HTR-8/SVneo (cell line): ENCODE results near the gene DGCR2.
"Not testable (repeated sequence)": the region's sequence is repeated elsewhere in the genome, so short reads cannot be mapped to it uniquely, and the experiment has no call there.

Source experiments
- DNase-seq: peaks from one replicate; pipeline ENCODE4 v3.0.0; 2011; ENCODE audit warnings: low spot score, mixed read lengths; ENCODE audit not compliant: insufficient read length
- FAIRE-seq: peaks from 2 replicates; lab custom pipeline; 2011; peaks lifted over from hg19 to GRCh38; lab: Jason Lieb, UNC

DGCR2 gene

DNA sequence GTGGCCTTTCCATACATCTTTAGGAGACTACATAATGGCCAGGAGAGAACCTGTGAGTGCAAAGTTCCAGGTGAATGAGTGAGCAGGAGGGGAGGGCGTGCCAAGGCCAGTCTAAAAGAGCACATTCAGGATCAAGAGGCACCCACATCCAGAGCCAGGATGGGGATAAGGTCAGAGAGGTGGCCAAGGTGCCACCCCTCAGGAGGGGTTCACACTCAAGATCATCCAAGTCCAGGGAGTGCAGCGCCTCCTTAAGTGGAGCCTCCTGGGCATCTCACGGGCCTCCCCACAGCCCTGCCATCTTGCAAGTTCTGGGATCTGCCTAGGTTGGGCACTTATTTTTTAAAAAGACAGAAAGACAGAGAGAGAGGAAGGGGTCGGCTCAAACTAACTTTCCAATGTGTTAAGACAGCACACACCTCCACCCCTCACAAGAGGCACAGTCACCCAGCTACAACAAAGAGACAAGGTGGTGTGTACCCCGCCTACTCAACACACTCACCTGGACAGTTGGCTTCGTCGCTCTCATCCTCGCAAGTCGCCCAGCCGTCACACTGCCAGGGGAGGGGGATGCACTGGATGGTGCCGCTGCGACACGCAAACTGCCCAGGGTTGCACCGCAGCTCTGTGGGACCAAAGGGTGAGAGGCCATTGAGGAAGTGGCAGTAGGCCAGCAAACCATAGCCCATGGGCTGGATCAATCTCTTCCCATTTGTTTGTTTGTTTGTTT is 33.2 kb downstream of the DGCR2 start:
- no peak for FAIRE-seq
- DNase-seq, result no peak

- no peak for DNase-seq
Observed at GRCh38 chr22:19086896-19087295, 35.3 kb downstream of the DGCR2 start.

GRCh38 chr22:19086417-19086816 is 35.8 kb downstream of the DGCR2 start:
- DNase-seq (no peak), FAIRE-seq (no peak)

More at GRCh38 chr22:19086896-19087295, 35.3 kb downstream of the DGCR2 start:
- FAIRE-seq, result no peak

DNA sequence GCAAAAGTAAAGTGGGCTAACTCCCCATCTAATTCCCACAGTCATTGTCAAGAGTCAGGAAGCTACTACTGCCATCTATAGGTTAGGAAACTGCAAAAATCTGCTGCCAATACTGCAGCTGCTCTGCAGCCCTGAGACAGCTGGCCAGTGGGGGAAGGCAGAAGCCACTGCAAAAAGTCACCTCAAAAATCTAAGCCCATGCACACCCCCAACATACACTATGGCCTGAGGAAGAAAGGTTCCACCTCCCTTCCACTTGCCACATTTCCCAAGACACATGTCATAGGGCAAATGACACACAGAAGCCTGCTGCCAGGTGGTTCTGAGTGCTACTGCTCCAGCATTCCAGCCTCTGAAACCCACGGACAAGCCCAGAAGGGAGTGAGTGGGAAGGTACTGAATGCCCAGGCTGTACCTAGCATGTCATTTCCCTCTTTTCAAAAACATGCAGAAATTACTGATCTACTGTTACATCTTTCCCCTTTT is 36.9 kb downstream of the DGCR2 start:
- DNase-seq (no peak), FAIRE-seq (no peak)

DNA sequence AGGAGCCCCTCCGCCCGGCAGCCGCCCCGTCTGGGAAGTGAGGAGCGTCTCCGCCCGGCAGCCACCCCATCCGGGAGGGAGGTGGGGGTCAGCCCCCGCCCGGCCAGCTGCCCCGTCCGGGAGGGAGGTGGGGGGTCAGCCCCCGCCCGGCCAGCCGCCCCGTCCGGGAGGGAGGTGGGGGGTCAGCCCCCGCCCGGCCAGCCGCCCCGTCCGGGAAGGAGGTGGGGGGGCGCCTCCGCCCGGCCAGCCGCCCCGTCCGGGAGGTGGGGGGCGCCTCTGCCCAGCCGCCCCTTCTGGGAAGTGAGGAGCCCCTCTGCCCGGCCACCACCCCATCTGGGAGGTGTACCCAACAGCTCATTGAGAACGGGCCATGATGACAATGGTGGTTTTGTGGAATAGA is 37.6 kb downstream of the DGCR2 start:
- DNase-seq, FAIRE-seq: not testable (repeated sequence)

DNA sequence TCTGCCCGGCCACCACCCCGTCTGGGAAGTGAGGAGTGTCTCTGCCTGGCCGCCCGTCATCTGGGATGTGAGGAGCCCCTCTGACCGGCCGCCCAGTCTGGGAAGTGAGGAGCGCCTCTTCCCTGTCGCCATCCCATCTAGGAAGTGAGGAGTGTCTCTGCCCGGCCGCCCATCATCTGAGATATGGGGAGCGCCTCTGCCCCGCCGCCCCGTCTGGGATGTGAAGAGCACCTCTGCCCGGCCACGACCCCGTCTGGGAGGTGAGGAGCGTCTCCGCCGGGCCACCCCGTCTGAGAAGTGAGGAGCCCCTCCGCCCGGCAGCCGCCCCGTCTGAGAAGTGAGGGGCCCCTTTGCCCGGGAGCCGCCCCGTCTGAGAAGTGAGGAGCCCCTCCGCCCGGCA is 38.1 kb downstream of the DGCR2 start:
- FAIRE-seq, result not testable (repeated sequence)

GRCh38 chr22:19082793-19083192 is 39.4 kb downstream of the DGCR2 start:
- FAIRE-seq, result no peak

More for the DNA sequence above, 38.1 kb downstream of the DGCR2 start:
- not testable (repeated sequence) for DNase-seq

GRCh38 chr22:19082101-19082500 is 40.1 kb downstream of the DGCR2 start:
- DNase-seq (no peak), FAIRE-seq (no peak)

More at GRCh38 chr22:19082793-19083192, 39.4 kb downstream of the DGCR2 start:
- DNase-seq, result no peak

- FAIRE-seq, result no peak
- no peak for DNase-seq
Observed at GRCh38 chr22:19081351-19081750, 40.9 kb downstream of the DGCR2 start.

- no peak for DNase-seq
- no peak for FAIRE-seq
Observed at GRCh38 chr22:19080853-19081252, 41.4 kb downstream of the DGCR2 start.

GRCh38 chr22:19079691-19080090 is 42.5 kb downstream of the DGCR2 start:
- DNase-seq (no peak), FAIRE-seq (no peak)

DNA sequence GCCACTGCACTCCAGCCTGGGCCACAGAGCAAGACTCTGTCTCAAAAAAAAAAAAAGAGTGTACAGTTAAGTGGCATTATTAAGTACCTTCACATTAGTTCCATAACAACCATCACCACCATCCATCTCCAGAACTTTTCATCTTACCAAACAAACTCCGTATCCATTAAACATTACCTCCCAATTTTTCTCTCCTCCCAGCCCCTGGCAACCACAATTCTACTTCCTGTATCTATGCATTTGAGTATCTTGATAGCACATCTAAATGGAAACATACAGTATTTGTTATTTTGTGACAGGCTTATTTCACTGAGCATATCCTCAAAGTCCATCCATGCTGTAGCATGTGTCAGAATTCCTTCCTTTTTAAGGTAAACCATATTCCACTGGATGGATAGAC is 46.8 kb downstream of the DGCR2 start:
- DNase-seq (no peak), FAIRE-seq (no peak)

GRCh38 chr22:19072853-19073252 is 49.4 kb downstream of the DGCR2 start:
- not testable (repeated sequence) for DNase-seq, FAIRE-seq

DNA sequence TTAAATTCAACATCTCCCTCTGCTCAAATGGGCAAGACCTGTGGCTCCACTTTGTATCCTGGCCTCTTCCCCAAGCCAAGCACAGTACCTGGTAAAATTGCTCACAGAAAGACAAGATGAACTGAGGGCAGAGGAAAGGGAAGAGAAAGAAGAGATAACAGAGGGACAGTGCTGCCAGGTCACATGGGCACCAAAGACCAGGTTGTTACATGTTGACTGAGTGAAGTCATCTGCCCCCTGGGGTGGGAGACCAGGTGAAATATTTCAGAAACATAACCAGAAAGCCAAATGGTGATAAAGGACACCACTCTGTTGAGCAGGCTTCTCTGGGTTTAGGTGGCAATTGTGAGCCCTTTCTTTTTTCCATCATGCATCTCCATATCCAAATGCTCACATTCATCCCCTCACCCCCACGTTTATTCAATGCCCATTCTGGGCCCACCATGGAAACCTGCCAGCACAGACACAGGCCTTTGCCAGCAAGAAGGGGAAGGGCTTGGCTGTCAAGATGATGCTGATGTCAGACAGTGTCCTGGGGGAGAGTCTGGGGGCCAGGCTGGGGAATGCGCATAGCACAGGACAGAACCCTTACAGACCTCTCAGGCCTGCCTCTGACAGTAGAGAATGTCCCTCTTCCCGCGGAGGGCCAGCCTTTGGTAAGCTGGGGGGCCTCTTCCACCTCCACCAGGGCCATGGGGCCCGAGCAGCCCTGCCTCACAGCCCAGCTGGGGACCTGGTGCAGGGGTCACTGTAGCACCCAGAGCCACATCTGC is 51.6 kb downstream of the DGCR2 start:
- no peak for FAIRE-seq

GRCh38 chr22:19069451-19069850 is 52.8 kb downstream of the DGCR2 start:
- FAIRE-seq, result no peak
- DNase-seq, result no peak

More for the DNA sequence above, 51.6 kb downstream of the DGCR2 start:
- DNase-seq, result no peak

DNA sequence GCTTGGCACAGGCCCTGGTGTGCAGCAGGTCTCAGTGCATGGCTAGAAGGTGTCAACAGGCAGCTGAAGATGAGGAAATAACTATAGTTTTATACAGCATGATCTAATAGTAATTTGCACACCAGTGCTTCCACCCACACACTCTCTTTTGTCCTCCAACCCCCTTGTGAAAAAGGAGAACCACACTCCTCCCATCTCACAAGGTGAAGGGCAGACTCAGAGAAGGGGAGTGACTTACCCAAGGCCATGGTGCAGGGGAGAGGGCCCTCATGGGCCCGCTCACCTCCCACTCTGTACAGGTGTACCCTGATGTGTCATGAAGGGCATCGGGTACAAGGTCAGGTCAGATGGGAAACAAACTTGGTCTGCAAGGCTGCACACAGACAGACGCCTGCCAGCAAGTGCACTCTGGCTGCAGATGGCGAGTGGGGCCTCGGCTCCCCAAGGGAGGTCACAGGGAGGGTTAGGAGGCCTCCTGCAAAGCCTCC is 53.4 kb downstream of the DGCR2 start:
- FAIRE-seq (no peak), DNase-seq (no peak)

- DNase-seq, result no peak
- no peak for FAIRE-seq
Observed at GRCh38 chr22:19067696-19068348, 54.4 kb downstream of the DGCR2 start.

GRCh38 chr22:19066531-19067271 is 55.5 kb downstream of the DGCR2 start:
- DNase-seq (peak; percentile 25), FAIRE-seq (no peak)

DNA sequence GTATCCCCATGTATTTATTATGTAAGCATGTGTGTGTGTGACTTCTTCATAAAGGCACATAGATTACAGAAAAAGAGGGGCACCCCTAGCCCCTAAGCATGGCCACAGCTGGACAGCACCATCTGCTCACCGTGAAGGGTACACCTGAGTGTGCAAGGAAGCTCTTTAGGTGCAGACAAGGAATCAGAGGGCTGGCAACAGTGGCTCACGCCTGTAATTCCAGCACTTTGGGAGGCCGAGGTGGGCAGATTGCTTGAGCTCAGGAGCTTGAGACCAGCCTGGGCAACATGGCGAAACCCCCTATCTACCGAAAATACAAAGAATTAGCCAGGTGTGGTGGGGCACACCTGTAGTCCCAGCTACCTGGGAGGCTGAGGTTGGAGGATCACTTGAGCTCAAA is 56.3 kb downstream of the DGCR2 start:
- FAIRE-seq, result no peak
- no peak for DNase-seq

DNA sequence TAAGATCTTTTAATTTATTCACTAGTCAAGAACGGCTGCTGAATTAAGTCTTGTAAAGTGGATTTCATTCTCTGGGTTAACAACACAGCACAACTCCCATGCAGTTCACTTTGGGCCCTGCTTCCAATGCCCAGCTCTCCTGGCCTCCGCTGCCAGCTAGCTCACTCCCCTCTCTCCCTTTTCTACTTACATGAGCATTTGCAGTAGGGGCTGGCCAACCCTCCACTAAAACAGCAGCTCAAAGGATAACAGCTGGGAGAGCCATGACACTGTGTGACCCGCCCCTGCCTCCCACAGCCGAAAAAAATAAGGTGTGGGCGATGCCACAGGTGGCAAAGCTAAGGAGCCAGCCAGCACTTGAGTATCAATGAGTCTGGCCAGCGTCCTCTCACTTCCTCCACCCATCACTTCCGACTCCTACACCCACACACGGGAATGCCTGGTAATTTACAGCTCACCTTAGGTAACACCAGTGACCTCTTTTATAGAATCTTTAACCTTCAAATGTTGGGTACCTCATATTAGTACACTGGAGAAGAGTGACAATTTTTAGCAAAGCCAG is 56.8 kb downstream of the DGCR2 start:
- DNase-seq (no peak), FAIRE-seq (no peak)
